H4 (cell line): ENCODE measurements around the gene TPP2. TPM values are rescaled to one million over a fixed set of nuclear protein-coding genes. Genes with fewer than 3 reads are reported as not detected.
A peak's percentile ranks its signal among the peaks of the same experiment; 100 is the strongest.

Experiments used
- DNase-seq: peaks from one replicate; pipeline ENCODE4 v3.0.0-alpha.2; 2015; ENCODE audit warnings: low spot score
- total RNA-seq: library from RNA; depleted of rRNA; stranded (reverse); fragments of >200 nt; shearing (Covaris generic); gene quantifications from 2 replicates; pipeline ENCODE4 v1.2.3, GENCODE V29; 2014

Gene TPP2
- total RNA-seq, 1 experiment from 2014 or later = 27.1 TPM

- peak; percentile 37 for DNase-seq
Measured at GRCh38 chr13:102597029-102597961, 509 bp downstream of the TPP2 start.

- no peak for DNase-seq
Measured at GRCh38 chr13:102598061-102598460, 1.3 kb downstream of the TPP2 start.

- DNase-seq = no peak
Measured at GRCh38 chr13:102599426-102600012, 2.7 kb downstream of the TPP2 start.

GRCh38 chr13:102606537-102607309 is 9.9 kb downstream of the TPP2 start:
- no peak for DNase-seq

GRCh38 chr13:102608974-102609373 is 12.2 kb downstream of the TPP2 start:
- DNase-seq = no peak

GRCh38 chr13:102609696-102610095 is 12.9 kb downstream of the TPP2 start:
- DNase-seq = no peak

GRCh38 chr13:102610296-102610895 is 13.6 kb downstream of the TPP2 start:
- DNase-seq = no peak

- no peak for DNase-seq
Measured at GRCh38 chr13:102617697-102618350, 21.0 kb downstream of the TPP2 start.

- DNase-seq = no peak
Measured at GRCh38 chr13:102620516-102620915, 23.7 kb downstream of the TPP2 start.

GRCh38 chr13:102626928-102627327 is 30.1 kb downstream of the TPP2 start:
- DNase-seq = no peak

- DNase-seq = no peak
Measured at GRCh38 chr13:102628559-102628958, 31.8 kb downstream of the TPP2 start.

GRCh38 chr13:102631198-102631597 is 34.4 kb downstream of the TPP2 start:
- no peak for DNase-seq

GRCh38 chr13:102638741-102639140 is 42.0 kb downstream of the TPP2 start:
- DNase-seq = no peak

- DNase-seq = no peak
Measured at GRCh38 chr13:102642029-102642428, 45.2 kb downstream of the TPP2 start.

GRCh38 chr13:102642475-102642874 is 45.7 kb downstream of the TPP2 start:
- no peak for DNase-seq

GRCh38 chr13:102643656-102644055 is 46.9 kb downstream of the TPP2 start:
- DNase-seq = no peak

- no peak for DNase-seq
Measured at GRCh38 chr13:102645701-102646100, 48.9 kb downstream of the TPP2 start.

- DNase-seq = no peak
Measured at GRCh38 chr13:102648046-102648445, 51.3 kb downstream of the TPP2 start.

GRCh38 chr13:102650444-102650843 is 53.7 kb downstream of the TPP2 start:
- DNase-seq = no peak

- no peak for DNase-seq
Measured at GRCh38 chr13:102651392-102651791, 54.6 kb downstream of the TPP2 start.

- DNase-seq = peak; percentile 33
Measured at GRCh38 chr13:102651892-102652291, 55.1 kb downstream of the TPP2 start.
